Measurements from ENCODE around the gene RSPH1.
"Not testable (repeated sequence)": the region's sequence is repeated elsewhere in the genome, so short reads cannot be mapped to it uniquely, and the experiment has no call there.

The RSPH1 gene

GRCh38 chr21:42486072-42486471, 10.0 kb downstream of the RSPH1 start:
- DNase-seq (ENCODE audit: low read depth), result no peak

GRCh38 chr21:42484966-42485365, 11.1 kb downstream of the RSPH1 start:
- DNase-seq (ENCODE audit: low read depth), result no peak

GRCh38 chr21:42481169-42481568, 14.9 kb downstream of the RSPH1 start:
- no peak for DNase-seq (ENCODE audit: low read depth)

GRCh38 chr21:42480736-42481135, 15.3 kb downstream of the RSPH1 start:
- no peak for DNase-seq (ENCODE audit: low read depth)

GRCh38 chr21:42479582-42479981, 16.4 kb downstream of the RSPH1 start:
- no peak for DNase-seq (ENCODE audit: low read depth)

GRCh38 chr21:42478504-42478903, 17.5 kb downstream of the RSPH1 start:
- DNase-seq (ENCODE audit: low read depth), result no peak

GRCh38 chr21:42476388-42477331, 19.4 kb downstream of the RSPH1 start:
- DNase-seq (ENCODE audit: low read depth), result no peak

GRCh38 chr21:42475526-42476387, 20.3 kb downstream of the RSPH1 start:
- DNase-seq (ENCODE audit: low read depth), result no peak

- DNase-seq (ENCODE audit: low read depth), result no peak
Measured at GRCh38 chr21:42475036-42475435, 21.0 kb downstream of the RSPH1 start.

GRCh38 chr21:42474043-42474831, 21.8 kb downstream of the RSPH1 start:
- no peak for DNase-seq (ENCODE audit: low read depth)

- no peak for DNase-seq (ENCODE audit: low read depth)
Measured at GRCh38 chr21:42473498-42474042, 22.5 kb downstream of the RSPH1 start.

- DNase-seq (ENCODE audit: low read depth), result no peak
Measured at GRCh38 chr21:42472521-42472920, 23.5 kb downstream of the RSPH1 start.

- no peak for DNase-seq (ENCODE audit: low read depth)
Measured at GRCh38 chr21:42471716-42472330, 24.2 kb downstream of the RSPH1 start.

GRCh38 chr21:42471206-42471605, 24.8 kb downstream of the RSPH1 start:
- DNase-seq (ENCODE audit: low read depth), result no peak

- DNase-seq (ENCODE audit: low read depth), result not testable (repeated sequence)
Measured at GRCh38 chr21:42469726-42470125, 26.3 kb downstream of the RSPH1 start.

GRCh38 chr21:42469272-42469671, 26.8 kb downstream of the RSPH1 start:
- no peak for DNase-seq (ENCODE audit: low read depth)

- no peak for DNase-seq (ENCODE audit: low read depth)
Measured at GRCh38 chr21:42468491-42469131, 27.4 kb downstream of the RSPH1 start.

GRCh38 chr21:42467140-42467983, 28.7 kb downstream of the RSPH1 start:
- no peak for DNase-seq (ENCODE audit: low read depth)

- no peak for DNase-seq (ENCODE audit: low read depth)
Measured at GRCh38 chr21:42466700-42467099, 29.3 kb downstream of the RSPH1 start.

GRCh38 chr21:42465803-42466127, 30.3 kb downstream of the RSPH1 start:
- no peak for DNase-seq (ENCODE audit: low read depth)
